Vagina (tissue), 2 donors: Measurements from ENCODE around the gene SMURF1.

Experiments used
- POLR2A ChIP-seq, 2 donors: fragments of 450-650 bp; IDR thresholded peaks; one replicate each; pipeline ENCODE4 v1.6.1; 2017; ENCODE audit warnings: antibody characterized with exemption in 2 of 2, mild to moderate bottlenecking in 2 of 2, moderate library complexity in 2 of 2
- POLR2AphosphoS5 ChIP-seq, 2 donors: sonication (generic); formaldehyde crosslinking; IDR thresholded peaks; one replicate each; pipeline ENCODE4 v1.9.0; 2017; ENCODE audit warnings: antibody characterized with exemption in 2 of 2, mild to moderate bottlenecking in 2 of 2, low read depth in 1 of 2; ENCODE audit not compliant: insufficient read depth in 1 of 2
- TF ChIP-seq, protein P1 (sequence below), 3 experiments: fragments of 450-650 bp in 2 of 3; fragments of 200-600 bp in 1 of 3; sonication (generic) in 1 of 3; IDR thresholded peaks; one replicate each; pipeline ENCODE4 v1.5.1; 2017 to 2019; ENCODE audit warnings: antibody characterized with exemption in 3 of 3, mild to moderate bottlenecking in 2 of 3, moderate library complexity in 2 of 3

GRCh38 chr7:99008921-99009530 is 134.9 kb downstream of the SMURF1 start:
- no peak for TF ChIP-seq POLR2A (IDR thresholded peaks at IDR 0.05)
- TF ChIP-seq, protein P1, sequence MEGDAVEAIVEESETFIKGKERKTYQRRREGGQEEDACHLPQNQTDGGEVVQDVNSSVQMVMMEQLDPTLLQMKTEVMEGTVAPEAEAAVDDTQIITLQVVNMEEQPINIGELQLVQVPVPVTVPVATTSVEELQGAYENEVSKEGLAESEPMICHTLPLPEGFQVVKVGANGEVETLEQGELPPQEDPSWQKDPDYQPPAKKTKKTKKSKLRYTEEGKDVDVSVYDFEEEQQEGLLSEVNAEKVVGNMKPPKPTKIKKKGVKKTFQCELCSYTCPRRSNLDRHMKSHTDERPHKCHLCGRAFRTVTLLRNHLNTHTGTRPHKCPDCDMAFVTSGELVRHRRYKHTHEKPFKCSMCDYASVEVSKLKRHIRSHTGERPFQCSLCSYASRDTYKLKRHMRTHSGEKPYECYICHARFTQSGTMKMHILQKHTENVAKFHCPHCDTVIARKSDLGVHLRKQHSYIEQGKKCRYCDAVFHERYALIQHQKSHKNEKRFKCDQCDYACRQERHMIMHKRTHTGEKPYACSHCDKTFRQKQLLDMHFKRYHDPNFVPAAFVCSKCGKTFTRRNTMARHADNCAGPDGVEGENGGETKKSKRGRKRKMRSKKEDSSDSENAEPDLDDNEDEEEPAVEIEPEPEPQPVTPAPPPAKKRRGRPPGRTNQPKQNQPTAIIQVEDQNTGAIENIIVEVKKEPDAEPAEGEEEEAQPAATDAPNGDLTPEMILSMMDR (IDR thresholded peaks at IDR 0.05): no peak
- TF ChIP-seq POLR2AphosphoS5 (IDR thresholded peaks at IDR 0.05; ENCODE audit: insufficient read depth in 1 of 2, low read depth in 1 of 2): no peak
